ENCODE data around the gene NRCAM.

DNA sequence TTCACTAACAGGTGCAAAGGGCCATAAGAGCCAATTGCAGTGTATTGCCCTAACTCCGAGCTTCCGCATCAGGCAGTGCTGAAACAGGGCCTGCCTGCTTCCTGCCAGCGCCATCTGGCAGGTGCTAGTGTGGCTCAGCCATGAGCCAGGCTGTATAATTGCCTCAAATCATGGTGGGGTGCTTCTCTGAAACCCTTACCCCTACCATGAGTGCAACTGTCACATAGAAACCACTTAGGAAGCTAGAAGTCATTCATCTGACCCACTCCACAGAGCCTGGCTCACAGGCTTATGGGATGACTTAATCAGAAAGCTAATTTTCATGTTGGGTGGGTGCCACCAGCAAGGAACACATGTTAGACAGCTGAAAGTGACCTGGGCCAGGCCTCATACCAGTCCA, 192.8 kb downstream of the NRCAM start:
- TF ChIP-seq POLR2A (IDR thresholded peaks at IDR 0.05), result no peak
- TF ChIP-seq, protein P1, sequence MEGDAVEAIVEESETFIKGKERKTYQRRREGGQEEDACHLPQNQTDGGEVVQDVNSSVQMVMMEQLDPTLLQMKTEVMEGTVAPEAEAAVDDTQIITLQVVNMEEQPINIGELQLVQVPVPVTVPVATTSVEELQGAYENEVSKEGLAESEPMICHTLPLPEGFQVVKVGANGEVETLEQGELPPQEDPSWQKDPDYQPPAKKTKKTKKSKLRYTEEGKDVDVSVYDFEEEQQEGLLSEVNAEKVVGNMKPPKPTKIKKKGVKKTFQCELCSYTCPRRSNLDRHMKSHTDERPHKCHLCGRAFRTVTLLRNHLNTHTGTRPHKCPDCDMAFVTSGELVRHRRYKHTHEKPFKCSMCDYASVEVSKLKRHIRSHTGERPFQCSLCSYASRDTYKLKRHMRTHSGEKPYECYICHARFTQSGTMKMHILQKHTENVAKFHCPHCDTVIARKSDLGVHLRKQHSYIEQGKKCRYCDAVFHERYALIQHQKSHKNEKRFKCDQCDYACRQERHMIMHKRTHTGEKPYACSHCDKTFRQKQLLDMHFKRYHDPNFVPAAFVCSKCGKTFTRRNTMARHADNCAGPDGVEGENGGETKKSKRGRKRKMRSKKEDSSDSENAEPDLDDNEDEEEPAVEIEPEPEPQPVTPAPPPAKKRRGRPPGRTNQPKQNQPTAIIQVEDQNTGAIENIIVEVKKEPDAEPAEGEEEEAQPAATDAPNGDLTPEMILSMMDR (IDR thresholded peaks at IDR 0.05), result no peak

Data from adrenal gland (tissue), 5 donors.